Measurements from ENCODE around the gene IRGQ.

The IRGQ gene

GRCh38 chr19:43639519-43640423 is 43.8 kb upstream of the IRGQ start, which contains the start of gene CADM4:
TSS of gene CADM4 (minus strand) at chr19:43639850. CDS start at chr19:43639790, 60 bp downstream.
- Histone ChIP-seq H3K36me3 (ENCODE audit: insufficient read depth, low read length) (no peaks in the 10 kb centered on the region), H4K20me1 (ENCODE audit: insufficient read depth, low read length) (peaks cover 5% of the 10 kb centered on the region; the same call in 1 of the 2 replicates), H2AFZ (ENCODE audit: low read depth, low read length) (peak within 1 kb of the TSS; percentile 66), H3K9me3 (ENCODE audit: insufficient read depth, low read length, severe bottlenecking) (no peaks in the 10 kb centered on the region), H3K4me3 (ENCODE audit: low read depth in 1 of 2, low read length in 2 of 2) (peak within 1 kb of the TSS; percentile 20 to 59; a peak in 3 of 4 replicates), H3K27ac (ENCODE audit: low read length) (no peak within 1 kb of the TSS), H3K79me2 (ENCODE audit: insufficient read depth, low read length) (no peaks in the 10 kb centered on the region), H3K27me3 (ENCODE audit: insufficient read depth, low read length, poor library complexity) (peaks cover 22% of the 10 kb centered on the region), H3K9ac (ENCODE audit: low read depth, low read length) (peak within 1 kb of the TSS; percentile 55), H3K4me1 (ENCODE audit: insufficient read depth, low read length) (peaks cover 20% of the 10 kb centered on the region), H3K4me2 (ENCODE audit: insufficient read depth, low read length) (peak within 1 kb of the TSS; percentile 87)
- ATAC-seq (ENCODE audit: insufficient read depth, low read depth), result peak; percentile 76
- DNase-seq, result peak; percentile 56
- no peak for TF ChIP-seq CTCF (IDR thresholded peaks at IDR 0.05; ENCODE audit: borderline replicate concordance, extremely low read depth, low read length, poor library complexity, severe bottlenecking)
- no peak for TF ChIP-seq EZH2 (IDR thresholded peaks at IDR 0.05; ENCODE audit: borderline replicate concordance, low read depth, low read length, severe bottlenecking)

GRCh38 chr19:43638995-43639518 is 43.1 kb upstream of the IRGQ start:
- H4K20me1 ChIP-seq (ENCODE audit: insufficient read depth, low read length), result peaks cover 5% of the 10 kb centered on the region; the same call in 1 of the 2 replicates
- no peaks in the 10 kb centered on the region for H3K36me3 ChIP-seq (ENCODE audit: insufficient read depth, low read length)
- H3K27me3 ChIP-seq (ENCODE audit: insufficient read depth, low read length, poor library complexity), result peaks cover 22% of the 10 kb centered on the region
- no peak for TF ChIP-seq EZH2 (IDR thresholded peaks at IDR 0.05; ENCODE audit: borderline replicate concordance, low read depth, low read length, severe bottlenecking)
- no peak for TF ChIP-seq CTCF (IDR thresholded peaks at IDR 0.05; ENCODE audit: borderline replicate concordance, extremely low read depth, low read length, poor library complexity, severe bottlenecking)
- H3K9me3 ChIP-seq (ENCODE audit: insufficient read depth, low read length, severe bottlenecking), result no peaks in the 10 kb centered on the region
- ATAC-seq (ENCODE audit: insufficient read depth, low read depth) (no peak), DNase-seq (no peak)
- H3K9ac ChIP-seq (ENCODE audit: low read depth, low read length), result peak overlapping the region; percentile 55; the same call in 1 of the 2 replicates
- H3K4me2 ChIP-seq (ENCODE audit: insufficient read depth, low read length), result peak overlapping the region; percentile 87
- no peak overlapping the region for H3K27ac ChIP-seq (ENCODE audit: low read length)
- H3K4me1 ChIP-seq (ENCODE audit: insufficient read depth, low read length), result peaks cover 20% of the 10 kb centered on the region
- H3K4me3 ChIP-seq (ENCODE audit: low read depth in 1 of 2, low read length in 2 of 2), result peak overlapping the region; percentile 20 to 57; a peak in 3 of 4 replicates
- no peaks in the 10 kb centered on the region for H3K79me2 ChIP-seq (ENCODE audit: insufficient read depth, low read length)
- H2AFZ ChIP-seq (ENCODE audit: low read depth, low read length), result peak overlapping the region; percentile 44

GRCh38 chr19:43638214-43638994 is 42.5 kb upstream of the IRGQ start:
- DNase-seq, result no peak
- H3K4me2 ChIP-seq (ENCODE audit: insufficient read depth, low read length), result peak overlapping the region; percentile 87

More at GRCh38 chr19:43638214-43638994, 42.5 kb upstream of the IRGQ start:
- peaks cover 20% of the 10 kb centered on the region for H3K4me1 ChIP-seq (ENCODE audit: insufficient read depth, low read length)
- H3K36me3 ChIP-seq (ENCODE audit: insufficient read depth, low read length), result no peaks in the 10 kb centered on the region
- no peak for TF ChIP-seq CTCF (IDR thresholded peaks at IDR 0.05; ENCODE audit: borderline replicate concordance, extremely low read depth, low read length, poor library complexity, severe bottlenecking)
- peaks cover 5% of the 10 kb centered on the region; the same call in 1 of the 2 replicates for H4K20me1 ChIP-seq (ENCODE audit: insufficient read depth, low read length)
- ATAC-seq (ENCODE audit: insufficient read depth, low read depth), result no peak
- no peak overlapping the region; the same call in 1 of the 2 replicates for H2AFZ ChIP-seq (ENCODE audit: low read depth, low read length)
- H3K9me3 ChIP-seq (ENCODE audit: insufficient read depth, low read length, severe bottlenecking), result no peaks in the 10 kb centered on the region
- H3K27me3 ChIP-seq (ENCODE audit: insufficient read depth, low read length, poor library complexity), result peaks cover 22% of the 10 kb centered on the region
- H3K27ac ChIP-seq (ENCODE audit: low read length), result no peak overlapping the region
- peak overlapping the region; percentile 55; the same call in 1 of the 2 replicates for H3K9ac ChIP-seq (ENCODE audit: low read depth, low read length)
- no peaks in the 10 kb centered on the region for H3K79me2 ChIP-seq (ENCODE audit: insufficient read depth, low read length)
- 0 out of 4 replicates have a peak overlapping the region, but pooled peaks of 1 of the 2 experiments have one; percentile 57 for H3K4me3 ChIP-seq (ENCODE audit: low read depth in 1 of 2, low read length in 2 of 2)
